GM12801 (cell line): Measurements from ENCODE around the gene LRRC1.

Source experiments
- CTCF ChIP-seq: IDR thresholded peaks from one replicate; pipeline ENCODE4 v1.5.1; 2011; ENCODE audit warnings: control low read depth; ENCODE audit not compliant: insufficient read length; ENCODE audit errors: extremely low read depth

Gene LRRC1

GRCh38 chr6:53801022-53801421, 6.2 kb downstream of the LRRC1 start:
- TF ChIP-seq CTCF: no peak

- no peak for TF ChIP-seq CTCF
Observed at GRCh38 chr6:53802582-53802981, 7.8 kb downstream of the LRRC1 start.

- no peak for TF ChIP-seq CTCF
Observed at GRCh38 chr6:53803081-53803860, 8.5 kb downstream of the LRRC1 start.

- TF ChIP-seq CTCF: no peak
Observed at GRCh38 chr6:53805016-53805415, 10.2 kb downstream of the LRRC1 start.

GRCh38 chr6:53805725-53806124, 10.9 kb downstream of the LRRC1 start:
- TF ChIP-seq CTCF: no peak

GRCh38 chr6:53808302-53808881, 13.6 kb downstream of the LRRC1 start:
- TF ChIP-seq CTCF: no peak

- no peak for TF ChIP-seq CTCF
Observed at GRCh38 chr6:53809691-53810090, 14.9 kb downstream of the LRRC1 start.
